ENCODE results near the gene TMEM59. TPM values are rescaled to one million over a fixed set of nuclear protein-coding genes. Genes with fewer than 3 reads are reported as not detected.
"Not testable (repeated sequence)": the region's sequence is repeated elsewhere in the genome, so short reads cannot be mapped to it uniquely, and the experiment has no call there.

Gene TMEM59
- 194 and 203 TPM in 2 replicates for total RNA-seq

- intact Hi-C loops (cut with micrococcal nuclease), result loop anchor here (1.0 to 10.0 kb wide), 25 partner anchors 17 to 1997 kb away; partner anchors contain the start of genes BTF3L4, CPT2, CYB5RL and CZIB
Measured at GRCh38 chr1:54052934-54053744, at the start of gene TMEM59, which contains the start of gene TCEANC2. Gene TMEM59, minus strand, starts transcription at chr1:54053204. Its CDS starts 16 bp downstream, at chr1:54053188. Gene TCEANC2, plus strand, starts transcription at chr1:54053608. Its CDS starts 815 bp downstream, at chr1:54054423.

GRCh38 chr1:54100500-54100899, 47.5 kb upstream of the TMEM59 start:
- intact Hi-C loops (cut with micrococcal nuclease), result no loop called here

- intact Hi-C loops (cut with micrococcal nuclease), result no loop called here
Measured at GRCh38 chr1:54099061-54099610, 46.1 kb upstream of the TMEM59 start.

GRCh38 chr1:54096877-54097240, 43.9 kb upstream of the TMEM59 start:
- intact Hi-C loops (cut with micrococcal nuclease), result no loop called here

- intact Hi-C loops (cut with micrococcal nuclease), result no loop called here
Measured at GRCh38 chr1:54096227-54096876, 43.3 kb upstream of the TMEM59 start.

GRCh38 chr1:54095546-54096226, 42.7 kb upstream of the TMEM59 start:
- intact Hi-C loops (cut with micrococcal nuclease), result no loop called here

GRCh38 chr1:54094730-54095105, 41.7 kb upstream of the TMEM59 start:
- intact Hi-C loops (cut with micrococcal nuclease), result not testable (repeated sequence)

GRCh38 chr1:54094001-54094729, 41.2 kb upstream of the TMEM59 start:
- intact Hi-C loops (cut with micrococcal nuclease), result no loop called here

- intact Hi-C loops (cut with micrococcal nuclease), result no loop called here
Measured at GRCh38 chr1:54091666-54092065, 38.7 kb upstream of the TMEM59 start.

- intact Hi-C loops (cut with micrococcal nuclease), result no loop called here
Measured at GRCh38 chr1:54088385-54088784, 35.4 kb upstream of the TMEM59 start.

GRCh38 chr1:54086754-54087153, 33.8 kb upstream of the TMEM59 start:
- intact Hi-C loops (cut with micrococcal nuclease), result no loop called here

GRCh38 chr1:54084794-54085193, 31.8 kb upstream of the TMEM59 start:
- intact Hi-C loops (cut with micrococcal nuclease), result no loop called here

- intact Hi-C loops (cut with micrococcal nuclease), result loop anchor here (1.0 kb wide), 2 partner anchors 28 to 220 kb away; partner anchors contain the start of genes TCEANC2 and TMEM59
Measured at GRCh38 chr1:54081306-54082270, 28.6 kb upstream of the TMEM59 start.

GRCh38 chr1:54080598-54081049, 27.6 kb upstream of the TMEM59 start:
- intact Hi-C loops (cut with micrococcal nuclease), result loop anchor here (1.0 kb wide), 2 partner anchors 27 to 219 kb away; partner anchors contain the start of genes TCEANC2 and TMEM59

GRCh38 chr1:54077359-54077758, 24.4 kb upstream of the TMEM59 start:
- intact Hi-C loops (cut with micrococcal nuclease), result no loop called here

GRCh38 chr1:54070171-54070837, 17.3 kb upstream of the TMEM59 start:
- intact Hi-C loops (cut with micrococcal nuclease), result loop anchor here (1.0 to 5.0 kb wide), 8 partner anchors 17 to 740 kb away; partner anchors contain the start of genes CYB5RL, MRPL37, TCEANC2 and TMEM59

GRCh38 chr1:54069791-54070170, 16.8 kb upstream of the TMEM59 start:
- intact Hi-C loops (cut with micrococcal nuclease), result loop anchor here (1.0 to 5.0 kb wide), 8 partner anchors 16 to 741 kb away; partner anchors contain the start of genes CYB5RL, MRPL37, TCEANC2 and TMEM59

GRCh38 chr1:54064299-54064698, 11.3 kb upstream of the TMEM59 start:
- intact Hi-C loops (cut with micrococcal nuclease), result no loop called here

GRCh38 chr1:54054438-54054749, 1.4 kb upstream of the TMEM59 start:
- intact Hi-C loops (cut with micrococcal nuclease), result loop anchor here (5.0 to 10.0 kb wide), 7 partner anchors 303 to 1500 kb away; partner anchors contain the start of genes CPT2, MAGOH and TUT4

Data from T-helper 1 cell treated with Interleukin-12 subunit alpha and Interleukin-12 subunit beta and Interleukin-4 antibody, amounts not matched to agents 30 ng/mL and 1 ng/mL, for 36 hours (primary cell).